ENCODE measurements around the gene DNAJC16.

The DNAJC16 gene

DNA sequence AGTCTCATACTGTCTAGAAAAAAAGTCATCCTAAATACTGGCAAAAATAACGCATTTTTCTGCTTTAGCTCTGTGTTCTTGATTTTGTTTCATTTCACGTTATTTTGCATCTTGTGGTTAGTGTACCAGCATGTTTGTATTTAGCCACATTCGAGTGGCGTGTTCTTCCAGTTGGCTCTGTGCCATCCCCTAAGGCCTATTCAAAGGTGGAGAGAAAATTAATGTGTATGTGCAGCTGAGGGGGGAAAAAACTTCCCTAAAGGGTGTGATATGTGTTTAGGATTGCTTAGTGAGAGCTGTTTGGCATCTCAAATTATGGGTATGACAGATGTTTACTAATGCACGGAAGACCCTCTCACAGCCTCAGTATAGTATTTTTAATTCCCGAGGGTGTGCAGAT lies 12.1 kb downstream of the DNAJC16 start:
- ChIA-PET CTCF (interaction anchor here (0.7 kb wide), 1 partner anchor 287 kb away, joined by 3 read pairs; no protein-coding TSS in a partner anchor), POLR2A (no interaction called here)

GRCh38 chr1:15540186-15540585 lies 13.5 kb downstream of the DNAJC16 start:
- Histone ChIP-seq H3K36me3 (ENCODE audit: control insufficient read depth in 2 of 2, insufficient read depth in 1 of 2, low read length in 2 of 2) (peaks cover 20 to 94% of the 10 kb centered on the region in 2 experiments), H3K4me3 (ENCODE audit: low read depth, low read length) (no peak overlapping the region)

More for the DNA sequence above, 12.1 kb downstream of the DNAJC16 start:
- H3K4me1 ChIP-seq (ENCODE audit: control insufficient read depth, insufficient read depth, low read length), result no peaks in the 10 kb centered on the region; the same call in 1 of the 2 replicates
- no peak overlapping the region for H3K4me3 ChIP-seq (ENCODE audit: low read depth, low read length)
- peaks cover 19 to 91% of the 10 kb centered on the region in 2 experiments; a peak in 2 of 3 replicates for H3K36me3 ChIP-seq (ENCODE audit: control insufficient read depth in 2 of 2, insufficient read depth in 1 of 2, low read length in 2 of 2)
- no peak overlapping the region for H3K27ac ChIP-seq (ENCODE audit: extremely low read depth, low read depth, low read length)
- TF ChIP-seq SP7 (tag by site-specific recombination; IDR thresholded peaks at IDR 0.05), result peak; percentile 40; the same call in 1 of the 2 replicates
- TF ChIP-seq MYNN (tag by site-specific recombination; IDR thresholded peaks at IDR 0.05; ENCODE audit: borderline replicate concordance), result no peak
- 0 out of 2 replicates have a peak, but pooled peaks have one; percentile 33 for TF ChIP-seq PRDM6 (tag by site-specific recombination; IDR thresholded peaks at IDR 0.05)
- H3K9me3 ChIP-seq (ENCODE audit: control insufficient read depth, insufficient read depth, low read depth, low read length), result no peaks in the 10 kb centered on the region

DNA sequence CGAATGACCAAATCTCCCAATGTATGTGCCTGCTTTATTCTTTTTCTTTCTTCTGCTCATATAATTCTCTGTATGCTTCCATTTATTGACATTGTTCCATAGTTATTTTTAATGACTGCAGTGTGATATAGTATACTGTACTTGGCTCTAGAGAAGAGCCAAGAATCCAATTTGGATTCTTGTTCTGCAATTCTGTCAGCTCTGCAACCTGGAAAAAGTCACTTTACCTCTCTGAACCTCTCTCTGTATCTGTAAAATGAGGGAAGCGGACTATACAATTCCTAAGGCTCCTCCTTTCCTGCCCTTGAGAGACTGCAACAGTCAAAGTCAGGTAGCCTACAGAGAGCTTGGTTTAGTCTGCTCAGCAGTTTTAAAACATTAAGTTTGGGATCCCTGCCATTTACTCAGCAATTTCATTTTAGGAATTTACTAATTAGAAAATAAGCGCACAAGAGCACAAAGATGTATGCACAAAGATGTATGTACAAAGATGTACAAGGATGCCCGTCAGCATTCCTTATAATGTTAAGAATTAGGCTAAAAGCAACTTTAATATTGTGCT lies 14.7 kb downstream of the DNAJC16 start:
- Histone ChIP-seq H3K36me3 (ENCODE audit: control insufficient read depth in 2 of 2, insufficient read depth in 1 of 2, low read length in 2 of 2) (peaks cover 16 to 94% of the 10 kb centered on the region in 2 experiments), H3K27ac (ENCODE audit: extremely low read depth, low read depth, low read length) (no peak overlapping the region), H3K9me3 (ENCODE audit: control insufficient read depth, insufficient read depth, low read depth, low read length) (no peaks in the 10 kb centered on the region), H3K4me1 (ENCODE audit: control insufficient read depth, insufficient read depth, low read length) (no peaks in the 10 kb centered on the region; the same call in 1 of the 2 replicates), H3K4me3 (ENCODE audit: low read depth, low read length) (no peak overlapping the region)
- POLR2A ChIA-PET, result no interaction called here
- TF ChIP-seq, protein P1, sequence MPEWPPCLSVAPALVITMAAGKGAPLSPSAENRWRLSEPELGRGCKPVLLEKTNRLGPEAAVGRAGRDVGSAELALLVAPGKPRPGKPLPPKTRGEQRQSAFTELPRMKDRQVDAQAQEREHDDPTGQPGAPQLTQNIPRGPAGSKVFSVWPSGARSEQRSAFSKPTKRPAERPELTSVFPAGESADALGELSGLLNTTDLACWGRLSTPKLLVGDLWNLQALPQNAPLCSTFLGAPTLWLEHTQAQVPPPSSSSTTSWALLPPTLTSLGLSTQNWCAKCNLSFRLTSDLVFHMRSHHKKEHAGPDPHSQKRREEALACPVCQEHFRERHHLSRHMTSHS (tag by site-specific recombination; IDR thresholded peaks at IDR 0.05), result no peak
- TF ChIP-seq ZNF610 (tag by site-specific recombination; IDR thresholded peaks at IDR 0.05; ENCODE audit: borderline replicate concordance), result no peak
- no peak for TF ChIP-seq ZNF785 (tag by site-specific recombination; IDR thresholded peaks at IDR 0.05)
- no peak for TF ChIP-seq ZNF239 (tag by site-specific recombination; IDR thresholded peaks at IDR 0.05)
- no peak for TF ChIP-seq MZF1 (tag by site-specific recombination; IDR thresholded peaks at IDR 0.05; ENCODE audit: borderline replicate concordance)
- TF ChIP-seq ZNF501 (tag by site-specific recombination; IDR thresholded peaks at IDR 0.05), result no peak
- no peak for TF ChIP-seq SP3 (tag by site-specific recombination; IDR thresholded peaks at IDR 0.05)
- no peak for TF ChIP-seq ZNF426 (tag by site-specific recombination; IDR thresholded peaks at IDR 0.05)
- TF ChIP-seq, protein P2, sequence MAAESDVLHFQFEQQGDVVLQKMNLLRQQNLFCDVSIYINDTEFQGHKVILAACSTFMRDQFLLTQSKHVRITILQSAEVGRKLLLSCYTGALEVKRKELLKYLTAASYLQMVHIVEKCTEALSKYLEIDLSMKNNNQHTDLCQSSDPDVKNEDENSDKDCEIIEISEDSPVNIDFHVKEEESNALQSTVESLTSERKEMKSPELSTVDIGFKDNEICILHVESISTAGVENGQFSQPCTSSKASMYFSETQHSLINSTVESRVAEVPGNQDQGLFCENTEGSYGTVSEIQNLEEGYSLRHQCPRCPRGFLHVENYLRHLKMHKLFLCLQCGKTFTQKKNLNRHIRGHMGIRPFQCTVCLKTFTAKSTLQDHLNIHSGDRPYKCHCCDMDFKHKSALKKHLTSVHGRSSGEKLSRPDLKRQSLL (tag by site-specific recombination; IDR thresholded peaks at IDR 0.05), result no peak
- no peak for TF ChIP-seq ZNF324 (tag by site-specific recombination; IDR thresholded peaks at IDR 0.05)
- no peak for TF ChIP-seq ZNF404 (tag by site-specific recombination; IDR thresholded peaks at IDR 0.05)
- TF ChIP-seq KLF1 (tag by site-specific recombination; IDR thresholded peaks at IDR 0.05), result no peak
- TF ChIP-seq ZNF768 (tag by site-specific recombination; IDR thresholded peaks at IDR 0.05), result no peak
- no peak for TF ChIP-seq ZNF350 (tag by site-specific recombination; IDR thresholded peaks at IDR 0.05)
- TF ChIP-seq ZNF16 (tag by site-specific recombination; IDR thresholded peaks at IDR 0.05; ENCODE audit: low read depth), result no peak
- no peak for TF ChIP-seq ZNF707 (tag by site-specific recombination; IDR thresholded peaks at IDR 0.05)
- TF ChIP-seq ZNF184 (tag by site-specific recombination; IDR thresholded peaks at IDR 0.05), result no peak
- no peak for TF ChIP-seq HOXC10 (CRISPR knock-in tag; IDR thresholded peaks at IDR 0.05)
- CTCF ChIA-PET, result no interaction called here

More at GRCh38 chr1:15540186-15540585, 13.5 kb downstream of the DNAJC16 start:
- H3K9me3 ChIP-seq (ENCODE audit: control insufficient read depth, insufficient read depth, low read depth, low read length), result no peaks in the 10 kb centered on the region
- no peaks in the 10 kb centered on the region; the same call in 1 of the 2 replicates for H3K4me1 ChIP-seq (ENCODE audit: control insufficient read depth, insufficient read depth, low read length)
- H3K27ac ChIP-seq (ENCODE audit: extremely low read depth, low read depth, low read length), result no peak overlapping the region
- ChIA-PET CTCF (no interaction called here), POLR2A (no interaction called here)
- TF ChIP-seq ZNF558 (tag by site-specific recombination; IDR thresholded peaks at IDR 0.05) (no peak), CTCF (tag by site-specific recombination; IDR thresholded peaks at IDR 0.05) (no peak), ZBTB21 (tag by site-specific recombination; IDR thresholded peaks at IDR 0.05) (no peak), ZBTB7A (tag by site-specific recombination; IDR thresholded peaks at IDR 0.05; ENCODE audit: low read depth) (no peak)
